RWPE2 (cell line): ENCODE data around the gene CDC123.
"Not testable (repeated sequence)": the region's sequence is repeated elsewhere in the genome, so short reads cannot be mapped to it uniquely, and the experiment has no call there.

ENCODE experiments used
- ATAC-seq: fragments of 200-7000 bp; cut with Tn5 transposase; 3 replicates; pipeline ENCODE4 v1.9.1; 2021; ENCODE audit warnings: low read depth
- DNase-seq: peaks from one replicate; pipeline ENCODE4 v3.0.0-alpha.2; 2020; ENCODE audit warnings: low spot score
- H3K27ac ChIP-seq: fragments of 450-650 bp; 2 replicates; pipeline ENCODE4 v1.5.1; 2017; ENCODE audit warnings: mild to moderate bottlenecking; ENCODE audit not compliant: poor library complexity, severe bottlenecking
- H3K27me3 ChIP-seq: fragments of 250-450 bp; sonication (Bioruptor Pico); 2 replicates; pipeline ENCODE4 v1.5.1; 2021; ENCODE audit warnings: mild to moderate bottlenecking, moderate library complexity; ENCODE audit not compliant: insufficient read depth, poor library complexity, severe bottlenecking
- H3K36me3 ChIP-seq: fragments of 250-450 bp; sonication (Bioruptor Pico); 2 replicates; pipeline ENCODE4 v1.5.1; 2020; ENCODE audit warnings: low read depth, mild to moderate bottlenecking, moderate library complexity
- H3K4me1 ChIP-seq: fragments of 250-450 bp; sonication (Bioruptor Pico); 2 replicates; pipeline ENCODE4 v1.5.1; 2021; ENCODE audit warnings: mild to moderate bottlenecking, moderate library complexity; ENCODE audit not compliant: insufficient read depth, poor library complexity, severe bottlenecking
- H3K4me3 ChIP-seq: fragments of 250-450 bp; sonication (Bioruptor Pico); 2 replicates; pipeline ENCODE4 v1.5.1; 2021; ENCODE audit warnings: mild to moderate bottlenecking, moderate library complexity; ENCODE audit not compliant: severe bottlenecking
- H3K9me3 ChIP-seq: fragments of 250-450 bp; sonication (Bioruptor Pico); 2 replicates; pipeline ENCODE4 v1.5.1; 2021; ENCODE audit warnings: mild to moderate bottlenecking, moderate library complexity; ENCODE audit not compliant: severe bottlenecking
- TF ChIP-seq, protein P1 (sequence below): fragments of 450-650 bp; IDR thresholded peaks from one replicate; pipeline ENCODE4 v1.5.1; 2017; ENCODE audit warnings: mild to moderate bottlenecking, moderate library complexity; ENCODE audit not compliant: poor library complexity, severe bottlenecking

Gene CDC123

GRCh38 chr10:12238821-12239220 lies 42.8 kb downstream of the CDC123 start:
- no peak for ATAC-seq
- Histone ChIP-seq H3K27ac (no peak overlapping the region), H3K36me3 (peaks cover 61% of the 10 kb centered on the region)

DNA sequence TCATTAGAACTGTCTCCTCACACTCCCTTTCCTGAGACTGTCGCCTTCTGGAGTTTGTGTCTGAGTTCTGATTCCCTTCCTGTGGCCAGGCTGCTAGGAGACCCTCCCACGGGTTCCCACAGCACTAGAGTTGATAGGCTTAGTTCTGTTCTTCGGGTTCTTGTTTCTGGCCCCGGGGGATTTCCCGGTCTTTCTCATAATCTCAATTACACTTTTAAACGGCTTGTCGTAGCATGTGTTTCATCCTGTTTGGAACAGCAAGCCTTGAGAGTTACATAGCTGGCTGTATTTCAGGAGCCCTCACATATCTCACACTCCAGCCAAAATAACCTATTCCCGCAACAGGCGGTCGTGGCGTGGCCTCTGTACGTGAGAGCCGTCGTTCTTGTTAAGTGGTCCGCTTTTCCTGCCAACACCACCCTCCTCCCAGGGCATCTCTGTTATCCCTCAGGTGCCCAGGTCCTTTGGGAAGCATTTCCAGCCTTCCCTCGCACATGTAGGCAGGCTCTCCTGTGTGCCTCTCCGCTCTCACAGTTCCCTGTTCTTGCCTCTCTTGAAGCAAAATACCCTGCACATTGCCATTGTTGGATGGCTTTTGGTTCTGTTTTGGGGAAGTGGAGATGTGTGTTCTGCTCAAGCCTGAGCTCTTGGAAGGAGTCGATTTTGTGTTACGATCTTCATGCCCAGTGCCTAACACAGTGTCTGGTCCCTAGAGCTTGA lies 46.0 kb downstream of the CDC123 start:
- no peaks in the 10 kb centered on the region for H3K27me3 ChIP-seq
- H3K4me3 ChIP-seq: no peak overlapping the region
- no peak overlapping the region for H3K27ac ChIP-seq
- H3K36me3 ChIP-seq: peaks cover 54% of the 10 kb centered on the region
- DNase-seq (no peak), ATAC-seq (peak; percentile 46; the same call in 1 of the 3 replicates)
- TF ChIP-seq, protein P1, sequence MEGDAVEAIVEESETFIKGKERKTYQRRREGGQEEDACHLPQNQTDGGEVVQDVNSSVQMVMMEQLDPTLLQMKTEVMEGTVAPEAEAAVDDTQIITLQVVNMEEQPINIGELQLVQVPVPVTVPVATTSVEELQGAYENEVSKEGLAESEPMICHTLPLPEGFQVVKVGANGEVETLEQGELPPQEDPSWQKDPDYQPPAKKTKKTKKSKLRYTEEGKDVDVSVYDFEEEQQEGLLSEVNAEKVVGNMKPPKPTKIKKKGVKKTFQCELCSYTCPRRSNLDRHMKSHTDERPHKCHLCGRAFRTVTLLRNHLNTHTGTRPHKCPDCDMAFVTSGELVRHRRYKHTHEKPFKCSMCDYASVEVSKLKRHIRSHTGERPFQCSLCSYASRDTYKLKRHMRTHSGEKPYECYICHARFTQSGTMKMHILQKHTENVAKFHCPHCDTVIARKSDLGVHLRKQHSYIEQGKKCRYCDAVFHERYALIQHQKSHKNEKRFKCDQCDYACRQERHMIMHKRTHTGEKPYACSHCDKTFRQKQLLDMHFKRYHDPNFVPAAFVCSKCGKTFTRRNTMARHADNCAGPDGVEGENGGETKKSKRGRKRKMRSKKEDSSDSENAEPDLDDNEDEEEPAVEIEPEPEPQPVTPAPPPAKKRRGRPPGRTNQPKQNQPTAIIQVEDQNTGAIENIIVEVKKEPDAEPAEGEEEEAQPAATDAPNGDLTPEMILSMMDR: no peak
- no peaks in the 10 kb centered on the region for H3K9me3 ChIP-seq
- peaks cover 7% of the 10 kb centered on the region for H3K4me1 ChIP-seq

More at GRCh38 chr10:12238821-12239220, 42.8 kb downstream of the CDC123 start:
- no peak for DNase-seq
- Histone ChIP-seq H3K4me3 (no peak overlapping the region), H3K9me3 (no peaks in the 10 kb centered on the region), H3K4me1 (peaks cover 7% of the 10 kb centered on the region), H3K27me3 (no peaks in the 10 kb centered on the region)
- TF ChIP-seq, protein P1: no peak

DNA sequence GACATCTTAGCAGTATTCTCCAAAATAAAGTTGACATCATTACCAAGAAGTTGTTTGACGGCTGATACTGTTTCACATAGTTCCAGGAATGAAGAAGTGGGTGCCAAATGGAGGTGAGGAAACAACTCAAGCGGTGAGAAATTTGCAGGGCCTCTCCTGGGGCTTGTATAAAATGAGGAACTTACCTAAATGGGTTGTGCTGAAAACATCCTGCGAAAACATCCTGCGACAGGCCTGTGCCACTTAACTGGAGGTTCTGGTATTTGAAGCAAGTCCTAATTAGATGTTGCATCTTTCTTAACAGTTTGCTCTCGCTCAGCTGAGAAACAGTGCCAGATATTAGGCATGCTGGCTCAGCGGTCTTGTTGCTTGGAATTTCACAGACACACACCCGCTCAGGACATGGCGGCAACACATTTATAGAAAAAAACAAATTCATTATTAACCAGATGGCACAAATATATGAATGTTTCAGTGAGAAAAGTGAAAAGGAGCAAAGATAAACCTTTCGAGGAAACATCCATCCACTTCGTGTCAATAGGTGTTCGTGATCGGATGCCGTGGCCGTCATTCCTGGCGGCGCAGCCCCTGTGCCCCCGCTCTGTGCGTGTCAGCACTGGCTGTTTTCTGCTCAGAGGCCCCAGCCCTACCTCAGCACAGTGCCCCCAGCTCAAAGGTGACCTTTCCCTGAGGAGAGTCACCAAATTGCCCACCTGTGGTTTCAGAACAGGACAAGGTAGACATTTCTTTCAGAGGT lies 48.1 kb downstream of the CDC123 start:
- Histone ChIP-seq H3K4me1 (peaks cover 7% of the 10 kb centered on the region), H3K36me3 (peaks cover 45% of the 10 kb centered on the region), H3K27me3 (no peaks in the 10 kb centered on the region), H3K9me3 (no peaks in the 10 kb centered on the region), H3K4me3 (no peak overlapping the region), H3K27ac (no peak overlapping the region)
- TF ChIP-seq, protein P1: no peak
- no peak for DNase-seq
- no peak for ATAC-seq

DNA sequence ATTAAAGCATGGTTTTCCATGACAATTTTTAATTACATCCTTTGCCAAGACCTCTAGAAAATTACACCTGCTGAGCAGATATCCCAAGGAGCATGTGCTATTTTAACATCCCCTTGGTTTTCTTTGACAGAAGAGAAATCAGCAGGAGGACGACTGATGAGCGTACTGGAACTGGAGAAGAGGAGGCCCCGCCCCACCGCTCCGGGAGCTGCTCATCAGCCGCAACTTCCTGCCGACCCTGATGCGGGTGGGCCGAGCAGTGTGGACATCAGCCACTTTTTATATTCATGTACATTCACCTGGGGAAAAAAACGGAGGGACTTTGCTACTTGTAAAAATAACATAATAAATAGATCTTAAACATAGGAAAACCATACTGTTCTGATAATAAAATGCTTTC lies 54.2 kb downstream of the CDC123 start:
- no peaks in the 10 kb centered on the region for H3K9me3 ChIP-seq
- ATAC-seq: no peak
- H3K27me3 ChIP-seq: no peaks in the 10 kb centered on the region
- H3K27ac ChIP-seq: no peak overlapping the region
- TF ChIP-seq, protein P1: no peak
- peaks cover 32% of the 10 kb centered on the region for H3K36me3 ChIP-seq
- no peak for DNase-seq
- H3K4me3 ChIP-seq: no peak overlapping the region
- H3K4me1 ChIP-seq: no peaks in the 10 kb centered on the region

DNA sequence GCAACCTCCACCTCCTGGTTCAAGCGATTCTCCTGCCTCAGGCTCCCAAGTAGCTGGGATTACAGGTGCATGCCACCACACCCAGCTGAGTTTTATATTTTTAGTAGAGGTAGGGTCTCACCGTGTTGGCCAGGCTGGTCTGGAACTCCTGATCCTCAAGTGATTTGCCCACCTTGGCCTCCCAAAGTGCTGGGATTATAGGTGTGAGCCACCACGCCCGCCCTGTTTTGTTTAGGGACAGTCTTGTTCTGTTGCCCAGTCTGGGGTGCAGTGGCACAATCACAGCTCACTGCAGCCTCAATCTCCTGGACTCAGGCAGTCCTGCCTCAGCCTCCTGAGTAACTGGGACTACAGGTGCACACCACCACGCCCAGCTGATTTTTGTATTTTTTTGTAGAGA lies 54.7 kb downstream of the CDC123 start:
- not testable (repeated sequence) for H3K27ac ChIP-seq, H3K9me3 ChIP-seq, ATAC-seq, H3K27me3 ChIP-seq, H3K4me1 ChIP-seq, H3K4me3 ChIP-seq, DNase-seq
- peaks cover 27% of the 10 kb centered on the region for H3K36me3 ChIP-seq
